WERI-Rb-1 (cell line): ENCODE measurements around the gene ADAMTS18.

ENCODE experiments used
- DNase-seq: peaks from one replicate; pipeline ENCODE4 v3.0.0-alpha.2; 2020
- H3K27ac ChIP-seq: fragments of 250-450 bp; sonication (Bioruptor Pico); 2 replicates; pipeline ENCODE4 v1.5.1; 2020; ENCODE audit warnings: mild to moderate bottlenecking, moderate library complexity
- H3K27me3 ChIP-seq: fragments of 250-450 bp; sonication (Bioruptor Pico); 2 replicates; pipeline ENCODE4 v1.5.1; 2021; ENCODE audit warnings: mild to moderate bottlenecking, low read depth, moderate library complexity; ENCODE audit not compliant: insufficient read depth, severe bottlenecking
- H3K36me3 ChIP-seq: fragments of 250-450 bp; sonication (Bioruptor Pico); 2 replicates; pipeline ENCODE4 v1.5.1; 2020; ENCODE audit warnings: mild to moderate bottlenecking, moderate library complexity
- H3K4me3 ChIP-seq: 2 replicates; pipeline ENCODE4 v1.5.1; 2011; ENCODE audit warnings: low read depth, mild to moderate bottlenecking, control low read depth, low read length
- H3K9me3 ChIP-seq: fragments of 250-450 bp; sonication (Bioruptor Pico); 2 replicates; pipeline ENCODE4 v1.5.1; 2021; ENCODE audit warnings: mild to moderate bottlenecking, moderate library complexity; ENCODE audit not compliant: severe bottlenecking
- CTCF ChIP-seq: IDR thresholded peaks from 2 replicates; pipeline ENCODE4 v1.5.1; 2011; ENCODE audit warnings: low read depth, mild to moderate bottlenecking, control low read depth, inconsistent platforms, low read length

ADAMTS18 gene

GRCh38 chr16:77424871-77425604 is 9.8 kb downstream of the ADAMTS18 start:
- H3K4me3 ChIP-seq = no peak overlapping the region
- no peak overlapping the region for H3K27ac ChIP-seq
- no peak for DNase-seq
- H3K9me3 ChIP-seq = no peaks in the 10 kb centered on the region
- TF ChIP-seq CTCF = no peak
- H3K27me3 ChIP-seq = no peaks in the 10 kb centered on the region
- H3K36me3 ChIP-seq = no peaks in the 10 kb centered on the region

GRCh38 chr16:77422196-77422784 is 12.5 kb downstream of the ADAMTS18 start:
- no peak overlapping the region for H3K4me3 ChIP-seq
- H3K27ac ChIP-seq = no peak overlapping the region
- H3K9me3 ChIP-seq = no peaks in the 10 kb centered on the region
- no peaks in the 10 kb centered on the region for H3K36me3 ChIP-seq
- no peak for TF ChIP-seq CTCF
- DNase-seq = no peak
- no peaks in the 10 kb centered on the region for H3K27me3 ChIP-seq

GRCh38 chr16:77416939-77417480 is 17.8 kb downstream of the ADAMTS18 start:
- Histone ChIP-seq H3K36me3 (no peaks in the 10 kb centered on the region), H3K9me3 (no peaks in the 10 kb centered on the region), H3K4me3 (no peak overlapping the region), H3K27me3 (no peaks in the 10 kb centered on the region), H3K27ac (no peak overlapping the region)
- no peak for DNase-seq
- TF ChIP-seq CTCF = no peak

GRCh38 chr16:77414752-77415231 is 20.0 kb downstream of the ADAMTS18 start:
- DNase-seq = no peak
- no peaks in the 10 kb centered on the region for H3K9me3 ChIP-seq
- H3K36me3 ChIP-seq = no peaks in the 10 kb centered on the region
- H3K27me3 ChIP-seq = no peaks in the 10 kb centered on the region
- H3K27ac ChIP-seq = no peak overlapping the region
- no peak overlapping the region for H3K4me3 ChIP-seq
- no peak for TF ChIP-seq CTCF

GRCh38 chr16:77410449-77410848 is 24.4 kb downstream of the ADAMTS18 start:
- no peaks in the 10 kb centered on the region for H3K27me3 ChIP-seq

More at GRCh38 chr16:77410449-77410848, 24.4 kb downstream of the ADAMTS18 start:
- no peak for TF ChIP-seq CTCF
- Histone ChIP-seq H3K36me3 (no peaks in the 10 kb centered on the region), H3K27ac (no peak overlapping the region), H3K9me3 (peaks cover 3% of the 10 kb centered on the region), H3K4me3 (no peak overlapping the region)
- DNase-seq = no peak
